NCI-H2171 treated with DMSO at 0.1 percent for 48 hours (cell line): ENCODE measurements around the gene SLC5A6.

Experiments used
- DNase-seq: peaks from one replicate; lab custom pipeline; 2025; lab: John Stamatoyannopoulos, UW

The SLC5A6 gene

DNA sequence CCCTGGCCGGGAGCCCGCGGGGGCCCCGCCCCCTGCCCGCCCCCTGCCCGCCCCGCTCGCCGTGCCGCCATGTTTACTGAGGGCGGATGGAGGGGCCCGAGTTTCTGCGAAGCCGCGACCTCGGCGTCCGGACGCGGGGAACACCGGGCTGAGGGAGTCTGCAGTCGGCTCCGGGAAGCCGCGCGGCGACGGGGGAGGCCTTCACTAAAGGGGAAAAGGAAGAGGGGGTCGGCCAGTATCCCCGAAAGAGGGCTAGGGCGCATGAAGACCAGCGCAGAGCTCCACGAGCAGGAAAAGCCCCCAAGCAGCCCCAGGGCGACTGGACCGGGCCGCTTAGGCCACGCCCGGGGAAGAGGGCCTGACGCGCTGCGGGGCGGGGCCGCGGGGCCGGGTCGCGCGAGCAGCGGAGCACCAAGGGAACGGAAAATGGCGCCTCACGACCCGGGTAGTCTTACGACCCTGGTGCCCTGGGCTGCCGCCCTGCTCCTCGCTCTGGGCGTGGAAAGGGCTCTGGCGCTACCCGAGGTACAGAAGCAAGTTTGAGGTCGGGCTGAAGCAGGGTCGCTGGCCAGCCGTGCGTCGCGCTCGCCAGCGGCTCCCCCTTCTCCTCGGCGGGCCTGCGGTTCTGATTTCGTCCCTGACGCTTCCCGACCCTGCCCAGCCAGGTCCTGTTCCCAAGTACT is at the start of gene SLC5A6, which contains the start of gene ATRAID:
TSS of gene SLC5A6 (minus strand) at position 326 of the 683 bp plus-strand sequence. CDS start 4,618 bp downstream, outside the sequence.
TSS of gene ATRAID (plus strand) at position 99 of the 683 bp plus-strand sequence. CDS start at position 427, 328 bp downstream.
- DNase-seq = peak; percentile 91

DNA sequence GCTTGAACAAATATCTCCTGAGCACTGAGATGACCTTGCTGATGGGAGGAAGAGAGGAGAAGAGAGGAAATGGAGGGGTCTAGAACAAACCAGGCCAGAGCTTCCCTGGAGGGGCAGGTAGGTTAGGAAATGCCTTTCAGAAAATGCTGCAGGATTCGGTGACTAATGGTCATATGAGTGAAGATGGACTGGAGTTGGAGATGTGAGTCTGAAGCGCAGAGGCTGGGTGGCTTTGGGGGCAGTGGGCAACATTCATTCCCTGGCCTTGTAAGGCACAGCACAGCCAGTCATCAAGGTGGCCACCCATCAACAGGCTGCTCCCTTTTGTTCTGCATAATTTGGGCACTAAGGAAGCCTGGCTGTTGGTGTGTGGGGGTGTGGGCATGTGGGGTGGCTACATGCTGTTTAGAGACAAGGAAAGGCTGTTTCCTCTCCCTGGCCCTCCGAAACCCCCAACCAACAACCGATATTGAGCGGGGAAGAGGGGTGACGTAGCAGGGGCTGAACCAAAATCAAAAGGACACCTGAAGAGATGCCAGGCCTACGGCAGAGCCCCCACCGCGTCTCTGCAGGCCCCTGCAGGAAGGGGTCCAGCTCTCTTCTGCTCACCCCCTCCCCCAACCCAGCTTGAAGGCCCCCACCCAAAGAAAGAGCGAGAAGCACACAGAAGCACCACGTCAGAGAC is 49.3 kb upstream of the SLC5A6 start:
- DNase-seq = no peak

DNA sequence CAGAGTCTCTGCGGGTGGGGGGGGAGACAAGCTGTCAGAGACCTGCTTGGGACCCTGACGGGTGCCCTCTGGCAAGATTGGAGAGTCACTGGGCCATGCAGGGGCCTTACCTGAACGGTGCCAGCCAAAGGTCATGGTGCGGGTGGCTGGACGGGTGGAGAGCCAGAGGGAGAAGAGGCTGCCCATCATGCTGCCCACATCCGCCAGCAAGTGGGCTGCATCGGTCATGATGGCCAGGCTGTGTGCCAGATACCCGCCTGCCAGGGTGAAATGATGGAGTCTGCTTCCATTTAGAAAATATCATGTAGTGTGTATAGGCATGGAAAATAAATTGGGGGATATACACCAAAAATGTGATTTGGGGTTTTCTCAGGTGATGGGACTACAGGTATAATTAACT is 46.0 kb upstream of the SLC5A6 start:
- DNase-seq = no peak

DNA sequence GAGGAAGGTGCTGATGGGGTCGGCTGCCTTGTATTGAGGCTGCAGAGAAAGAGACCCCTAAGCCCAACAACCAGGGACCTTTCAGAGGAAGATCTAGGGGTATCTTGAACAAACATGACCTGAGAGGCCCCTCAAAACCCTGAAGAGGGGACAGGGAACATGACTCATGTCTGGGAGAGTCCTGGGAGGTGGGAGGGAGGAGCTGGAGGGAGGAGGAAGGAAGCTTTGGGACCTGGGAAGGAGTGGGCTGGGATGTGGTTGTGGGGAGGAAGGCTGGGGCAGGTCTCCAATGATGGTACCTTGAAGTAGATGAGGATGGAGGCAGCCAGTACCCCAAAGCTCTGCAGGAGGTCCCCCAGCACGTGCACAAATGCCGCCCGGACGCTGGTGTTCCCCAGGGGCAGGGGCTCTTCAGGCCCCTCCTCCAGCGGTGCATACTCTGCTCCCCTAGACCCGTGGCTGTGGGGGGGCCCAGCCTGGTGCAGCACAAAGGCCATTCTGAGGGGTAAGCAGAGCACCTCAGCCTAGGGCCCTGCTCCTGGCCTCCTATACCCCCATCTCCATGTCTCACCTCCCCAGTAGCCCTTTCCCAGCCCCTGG is 44.9 kb upstream of the SLC5A6 start:
- no peak for DNase-seq

DNA sequence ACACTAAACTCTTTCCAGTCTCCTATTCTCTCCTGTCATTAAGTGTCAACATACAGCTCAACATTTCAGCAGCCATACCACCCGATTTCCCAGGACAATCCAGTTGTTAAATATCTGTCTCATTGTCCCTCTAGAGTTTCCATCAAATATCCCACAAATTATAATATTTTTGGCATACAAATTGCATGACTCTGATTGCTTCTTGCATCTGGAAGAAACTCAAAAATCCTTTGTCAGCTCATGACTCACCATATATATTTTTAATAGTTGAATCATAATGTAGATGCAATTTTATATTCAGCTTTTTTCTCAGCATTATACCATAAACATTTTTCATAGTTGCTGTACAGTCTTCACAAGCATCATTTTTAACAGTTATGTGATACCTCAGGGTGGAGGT is 43.6 kb upstream of the SLC5A6 start:
- no peak for DNase-seq

DNA sequence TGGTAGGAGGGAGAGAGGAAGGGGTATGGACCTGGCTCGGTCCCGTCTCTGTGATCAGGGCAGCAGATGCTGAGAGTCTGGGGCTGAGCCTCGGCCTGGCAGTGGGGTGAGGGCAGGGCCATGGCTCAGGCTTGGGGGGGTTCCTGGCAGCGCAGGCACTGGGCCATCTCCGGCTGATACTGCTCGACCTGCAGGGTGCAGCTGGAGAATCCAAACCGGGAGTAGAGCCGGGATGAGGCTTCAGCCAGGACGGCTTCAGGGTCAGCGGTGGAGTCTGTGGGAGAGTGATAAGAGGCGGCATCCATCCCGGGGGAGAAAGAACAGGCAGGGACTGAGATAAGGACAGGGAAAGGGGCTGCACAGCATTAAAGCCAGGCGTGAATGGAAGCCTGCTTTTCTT is 43.1 kb upstream of the SLC5A6 start:
- DNase-seq = no peak

DNA sequence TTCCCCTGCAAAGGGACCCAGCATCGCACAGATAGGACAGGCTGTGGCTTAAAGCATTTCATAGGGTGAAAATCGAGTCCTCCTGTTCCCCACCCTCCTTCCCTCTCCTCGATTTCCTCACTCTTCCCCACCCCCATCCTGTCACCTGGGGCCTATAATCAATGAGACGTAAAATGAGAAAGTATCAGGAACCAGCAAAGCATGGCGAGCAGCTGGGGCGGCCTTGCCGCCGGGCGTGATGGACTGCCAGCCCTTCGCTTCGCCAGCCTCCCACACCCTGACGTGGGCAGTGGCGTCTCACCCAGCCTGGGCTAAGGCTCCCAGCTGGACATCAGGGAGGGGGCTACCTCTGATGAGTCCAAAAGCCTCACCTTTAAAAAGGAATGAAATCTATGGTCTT is 39.7 kb upstream of the SLC5A6 start:
- DNase-seq = no peak

DNA sequence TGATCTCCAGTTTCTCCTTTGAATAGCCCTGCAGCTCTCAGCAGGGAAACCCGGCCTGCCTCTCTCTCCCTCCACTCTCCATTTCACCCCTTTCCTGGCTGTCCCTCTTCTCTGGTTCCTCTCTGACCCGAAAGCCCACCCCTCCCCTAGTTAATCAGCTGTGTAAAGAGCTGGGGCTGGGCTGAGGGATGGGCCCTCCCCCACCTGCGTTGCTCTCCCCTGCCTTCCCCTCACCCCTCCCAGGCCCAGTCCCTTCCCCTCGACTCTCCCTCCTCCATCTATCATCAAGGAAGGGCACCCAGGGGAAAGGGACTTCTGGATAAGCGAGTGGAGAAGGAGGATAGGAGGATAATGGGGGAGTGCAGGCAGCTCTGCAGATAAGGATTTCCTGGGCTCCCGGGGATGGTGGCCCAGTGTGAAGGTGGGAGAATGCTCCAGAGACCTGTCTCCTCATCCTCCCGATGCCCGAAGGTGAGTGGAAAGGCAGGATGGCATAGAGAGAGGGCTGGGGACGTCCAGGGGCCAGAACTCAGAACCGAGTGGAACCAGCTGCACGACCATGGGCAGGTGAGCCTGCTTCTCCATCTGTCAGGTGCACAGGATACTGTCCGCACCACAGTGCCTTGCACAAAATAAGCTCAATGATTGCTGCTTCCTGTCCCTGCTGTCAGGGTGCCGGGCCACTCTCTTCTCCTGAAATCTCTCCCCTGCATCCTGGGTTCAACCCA is 38.7 kb upstream of the SLC5A6 start:
- DNase-seq = no peak

DNA sequence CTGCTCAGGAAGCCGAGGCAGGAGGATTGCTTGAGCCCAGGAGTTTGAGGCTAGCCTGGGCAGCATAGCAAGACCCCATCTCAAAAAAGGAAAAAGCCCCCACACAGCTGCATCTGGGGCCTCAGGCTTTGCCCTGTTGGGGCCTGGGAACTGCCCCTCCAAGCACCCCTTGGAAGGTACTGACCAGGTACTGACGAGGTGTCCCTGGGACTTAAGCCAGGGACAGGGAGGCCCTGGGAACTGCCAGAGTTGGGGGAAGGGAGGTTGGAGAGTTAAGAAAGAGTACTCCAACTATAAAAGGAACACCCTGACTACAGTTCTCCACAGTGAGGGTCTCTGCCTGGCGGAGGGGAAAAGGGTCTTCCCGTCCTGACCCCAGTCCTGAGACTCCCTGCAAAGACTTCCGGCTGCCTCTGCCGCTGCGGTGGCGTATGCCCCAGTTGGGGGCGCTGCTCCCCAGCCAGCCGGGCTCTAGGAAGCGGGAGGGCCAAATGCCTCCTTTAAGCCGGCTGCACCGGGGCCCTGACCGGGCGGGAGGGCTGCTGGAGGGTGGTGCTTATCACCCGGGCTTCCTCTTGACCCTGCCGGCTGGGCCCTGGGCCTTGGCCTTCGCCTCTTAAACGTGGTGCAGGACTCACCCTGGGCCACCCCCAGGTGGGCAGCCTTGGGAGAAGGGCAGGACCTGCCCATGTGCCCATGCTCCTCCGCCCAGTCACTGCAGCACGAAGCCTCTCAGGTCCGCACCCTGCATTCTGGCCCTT is 38.0 kb upstream of the SLC5A6 start:
- no peak for DNase-seq

DNA sequence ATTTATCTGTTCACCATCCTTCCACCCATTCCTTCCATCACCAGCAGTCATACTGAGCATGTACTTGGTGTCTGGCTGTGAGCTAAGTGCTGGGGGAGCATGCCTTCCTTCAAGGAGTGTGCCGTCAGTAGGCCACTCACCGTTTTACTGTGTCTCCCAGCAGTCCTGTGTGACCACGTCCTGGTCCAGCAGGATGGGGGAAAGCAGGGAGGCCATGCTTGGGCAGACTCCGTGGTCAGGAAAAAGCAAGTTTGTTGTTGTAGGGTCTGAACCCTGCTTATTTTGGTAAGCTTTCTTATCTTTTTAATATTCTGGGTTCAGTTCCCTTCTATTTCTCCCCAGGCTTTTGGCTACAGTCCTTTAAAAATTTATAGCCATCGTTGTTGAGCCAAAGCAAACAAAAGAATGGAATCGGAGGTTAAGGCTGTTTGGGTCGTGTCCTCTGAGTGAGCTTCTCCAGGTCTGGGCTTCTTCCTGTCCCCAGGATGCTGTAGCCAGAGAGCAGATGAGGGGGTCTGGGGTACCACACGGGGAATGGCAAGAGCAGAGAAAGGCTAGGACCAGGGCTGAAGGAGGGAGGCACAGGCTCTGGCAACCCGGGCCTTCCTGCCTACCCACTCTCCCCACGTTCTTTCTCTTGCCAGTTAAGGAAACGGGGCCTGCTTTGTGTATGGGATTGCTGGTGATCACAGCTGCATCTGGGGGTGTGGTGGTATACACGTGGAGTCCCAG is 37.3 kb upstream of the SLC5A6 start:
- no peak for DNase-seq

DNA sequence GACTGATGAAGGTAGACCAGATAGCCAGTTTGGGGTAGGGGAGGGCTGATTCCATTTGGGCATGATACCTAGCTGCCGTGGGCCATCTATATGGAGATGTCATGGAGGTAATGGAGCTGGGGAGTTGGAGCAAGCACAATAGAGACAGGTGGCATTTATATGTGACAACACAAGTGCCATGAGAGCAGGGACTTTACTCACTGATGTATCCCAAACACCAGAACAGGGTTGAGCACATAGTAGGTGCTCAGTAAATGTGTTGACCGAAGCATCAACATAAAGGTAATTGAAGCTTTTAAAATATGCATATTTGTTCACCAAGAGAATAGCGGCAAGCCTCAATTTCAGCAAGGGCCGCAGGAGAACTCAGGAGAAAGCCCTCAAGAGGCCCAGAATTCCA is 35.8 kb upstream of the SLC5A6 start:
- DNase-seq = no peak

DNA sequence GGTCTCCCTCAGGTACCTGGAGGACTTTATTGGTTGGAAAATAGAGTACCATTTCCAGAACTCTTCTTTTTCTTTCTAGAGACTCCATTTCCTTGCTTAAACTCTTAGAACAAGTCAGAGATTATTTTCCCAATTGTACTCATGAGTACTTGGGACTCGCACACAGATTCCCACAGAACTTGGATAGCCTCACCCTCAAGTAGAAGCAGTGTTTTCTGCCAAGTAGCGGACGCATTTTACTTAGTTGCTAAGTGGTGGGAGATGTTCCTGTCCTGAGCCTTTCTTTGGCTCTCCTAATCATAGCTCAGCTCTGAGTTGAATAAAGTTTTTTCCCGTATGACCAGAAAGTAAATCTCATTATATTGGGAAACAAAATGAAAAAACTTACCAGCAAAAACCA is 33.6 kb upstream of the SLC5A6 start:
- no peak for DNase-seq

DNA sequence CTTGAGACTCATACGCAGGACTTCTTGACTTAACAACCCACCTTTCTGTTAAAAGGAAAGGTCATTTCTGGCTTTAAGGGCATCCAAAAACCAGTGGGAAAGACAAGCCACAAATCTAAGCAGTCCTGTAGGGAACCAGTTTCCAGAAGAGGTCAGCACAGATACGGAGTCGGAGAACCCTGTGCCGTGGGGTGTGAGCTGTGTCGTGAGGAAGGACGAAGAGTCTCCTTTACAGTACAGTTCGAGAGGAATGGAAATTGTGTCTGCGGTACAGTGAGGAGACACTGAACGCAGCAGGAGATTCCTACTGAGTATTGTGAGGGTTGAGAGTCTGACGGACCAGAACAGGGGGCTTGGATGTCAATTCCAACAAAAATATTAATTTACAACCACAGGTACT is 33.0 kb upstream of the SLC5A6 start:
- no peak for DNase-seq

DNA sequence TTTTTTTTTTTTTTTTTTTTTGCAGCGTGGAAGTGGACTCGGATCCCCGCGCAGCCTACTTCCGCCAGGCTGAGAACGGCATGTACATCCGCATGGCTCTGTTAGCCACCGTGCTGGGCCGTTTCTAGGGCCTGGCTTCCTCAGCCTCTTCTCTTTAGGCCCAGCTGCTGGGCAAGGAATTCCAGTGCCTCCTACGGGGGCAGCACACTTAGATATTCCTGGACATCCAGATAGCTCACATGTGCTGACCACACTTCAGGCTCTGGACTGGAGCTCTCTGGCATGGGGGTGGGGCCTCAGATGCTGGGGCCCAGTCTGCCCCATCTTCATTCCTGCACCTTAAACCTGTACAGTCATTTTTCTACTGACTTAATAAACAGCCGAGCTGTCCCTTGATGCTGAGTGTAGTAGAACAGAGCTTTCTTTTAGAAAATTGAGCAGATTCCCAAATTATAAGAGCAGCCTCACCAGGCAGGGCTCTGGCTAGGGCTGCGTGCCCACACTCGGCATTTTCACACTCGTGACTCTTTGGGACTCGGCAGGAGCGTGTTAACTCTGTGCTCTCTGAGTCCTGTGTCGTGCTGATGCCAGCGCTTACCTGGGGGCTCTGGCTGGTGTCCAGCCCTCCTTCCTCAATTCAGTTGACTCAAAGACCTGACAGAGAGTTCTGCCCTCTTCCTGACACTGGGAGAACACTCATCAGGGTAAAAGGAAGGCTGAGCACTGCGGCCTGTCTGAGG is 31.5 kb upstream of the SLC5A6 start:
- DNase-seq = no peak

DNA sequence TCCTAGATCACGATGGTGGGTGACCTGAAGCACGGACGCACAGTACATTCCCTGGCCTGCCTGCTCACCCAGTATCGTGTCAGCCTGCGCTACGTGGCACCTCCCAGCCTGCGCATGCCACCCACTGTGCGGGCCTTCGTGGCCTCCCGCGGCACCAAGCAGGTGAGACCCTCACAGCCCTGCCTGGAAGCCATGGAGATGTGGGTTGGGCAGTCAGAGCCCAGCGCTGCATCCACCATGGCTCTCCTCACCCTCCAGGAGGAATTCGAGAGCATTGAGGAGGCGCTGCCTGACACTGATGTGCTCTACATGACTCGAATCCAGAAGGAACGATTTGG is 30.5 kb upstream of the SLC5A6 start:
- no peak for DNase-seq

DNA sequence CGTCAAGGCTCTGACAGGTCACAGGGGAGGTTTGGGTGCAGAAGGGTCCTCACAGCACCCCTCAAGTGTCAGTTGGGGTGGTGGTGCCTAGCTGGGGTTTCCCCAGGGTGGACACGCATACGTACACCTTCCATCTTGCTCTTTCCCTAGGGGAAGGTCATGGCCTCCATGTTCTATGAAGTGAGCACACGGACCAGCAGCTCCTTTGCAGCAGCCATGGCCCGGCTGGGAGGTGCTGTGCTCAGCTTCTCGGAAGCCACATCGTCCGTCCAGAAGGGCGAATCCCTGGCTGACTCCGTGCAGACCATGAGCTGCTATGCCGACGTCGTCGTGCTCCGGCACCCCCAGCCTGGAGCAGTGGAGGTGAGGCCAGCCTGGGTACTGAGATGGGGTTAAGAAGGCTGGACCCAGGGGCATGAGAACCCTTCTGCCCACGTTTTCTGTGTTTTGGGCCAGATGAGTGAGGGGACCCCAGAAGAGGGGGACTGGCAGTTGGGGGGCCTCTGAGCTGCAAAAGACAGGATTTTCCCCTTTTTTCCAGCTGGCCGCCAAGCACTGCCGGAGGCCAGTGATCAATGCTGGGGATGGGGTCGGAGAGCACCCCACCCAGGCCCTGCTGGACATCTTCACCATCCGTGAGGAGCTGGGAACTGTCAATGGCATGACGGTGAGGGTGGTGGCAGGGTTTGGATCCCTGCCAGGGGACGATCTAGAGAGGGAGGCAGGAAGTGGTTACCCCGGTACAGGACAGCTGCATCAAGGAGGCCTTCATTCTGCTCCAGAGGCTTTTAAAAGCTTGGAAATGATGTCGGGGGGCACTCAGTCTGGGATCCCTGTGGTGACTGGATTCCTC is 29.9 kb upstream of the SLC5A6 start:
- DNase-seq = no peak

DNA sequence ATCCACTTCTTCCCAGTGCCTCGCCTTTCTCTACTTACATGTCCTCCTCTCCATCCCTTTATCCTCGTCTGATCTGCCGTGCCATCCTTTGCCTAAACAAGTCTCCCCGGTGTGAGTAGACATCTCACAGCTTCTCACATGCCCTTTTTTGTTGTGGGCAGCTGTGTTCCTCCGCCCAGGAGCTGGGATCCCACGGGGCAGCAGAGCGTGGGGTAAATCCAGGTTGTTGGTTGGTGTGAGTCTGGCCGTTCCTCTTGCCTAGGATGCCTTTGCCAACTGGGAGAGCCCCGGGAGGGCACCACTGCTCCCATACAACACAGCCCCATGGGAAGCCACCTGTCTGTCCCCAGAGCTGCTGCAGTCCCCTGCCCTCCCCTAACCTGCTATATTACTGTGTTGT is 28.3 kb upstream of the SLC5A6 start:
- DNase-seq = no peak

DNA sequence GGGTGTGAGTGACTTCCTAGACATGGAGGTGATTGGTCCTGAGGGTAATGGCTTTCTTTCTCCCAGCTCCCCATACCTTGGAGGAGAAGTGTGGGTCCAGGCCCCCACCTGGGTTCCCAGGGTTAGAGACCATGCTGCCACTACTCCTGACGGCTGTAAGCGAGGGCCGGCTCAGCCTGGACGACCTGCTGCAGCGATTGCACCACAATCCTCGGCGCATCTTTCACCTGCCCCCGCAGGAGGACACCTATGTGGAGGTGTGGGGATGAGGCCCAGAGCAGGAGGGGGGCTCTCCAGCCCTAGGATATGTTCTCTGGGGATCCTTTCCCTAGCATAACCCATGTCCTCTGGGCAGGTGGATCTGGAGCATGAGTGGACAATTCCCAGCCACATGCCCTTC is 26.9 kb upstream of the SLC5A6 start:
- no peak for DNase-seq

DNA sequence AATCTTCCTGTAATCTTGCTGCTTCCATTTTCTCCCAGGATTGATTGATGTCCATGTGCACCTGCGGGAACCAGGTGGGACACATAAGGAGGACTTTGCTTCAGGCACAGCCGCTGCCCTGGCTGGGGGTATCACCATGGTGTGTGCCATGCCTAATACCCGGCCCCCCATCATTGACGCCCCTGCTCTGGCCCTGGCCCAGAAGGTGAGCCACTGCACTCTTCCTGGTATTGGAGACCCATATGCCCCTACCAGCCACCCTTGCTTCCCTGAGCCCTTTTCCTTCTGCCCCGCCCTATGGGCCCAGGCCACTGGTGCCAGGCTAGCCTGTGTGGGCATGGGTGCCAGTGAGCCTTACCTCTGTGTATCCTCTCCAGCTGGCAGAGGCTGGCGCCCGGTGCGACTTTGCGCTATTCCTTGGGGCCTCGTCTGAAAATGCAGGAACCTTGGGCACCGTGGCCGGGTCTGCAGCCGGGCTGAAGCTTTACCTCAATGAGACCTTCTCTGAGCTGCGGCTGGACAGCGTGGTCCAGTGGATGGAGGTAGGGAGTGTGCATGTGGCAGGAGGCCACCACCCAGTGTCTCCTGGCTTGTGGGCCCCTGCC is 25.4 kb upstream of the SLC5A6 start:
- no peak for DNase-seq
